OCI-LY1 (cell line): Measurements from ENCODE around the gene MEMO1.
A peak's percentile ranks its signal among the peaks of the same experiment; 100 is the strongest.

Experiments used
- H2AFZ ChIP-seq: fragments of 200-600 bp; sonication (generic), shearing (Covaris generic); 2 replicates; pipeline ENCODE4 v1.6.0; 2014; ENCODE audit warnings: antibody characterized with exemption, mild to moderate bottlenecking, low read length
- H3F3A ChIP-seq: fragments of 200-600 bp; sonication (generic), shearing (Covaris generic); 2 replicates; pipeline ENCODE4 v1.6.0; 2014; ENCODE audit warnings: mild to moderate bottlenecking, antibody characterized with exemption, low read length, moderate library complexity; ENCODE audit not compliant: insufficient read depth
- H3K27ac ChIP-seq: fragments of 200-600 bp; sonication (generic); 2 replicates; pipeline ENCODE4 v1.5.1; 2014; ENCODE audit warnings: low read length, mixed run types, mild to moderate bottlenecking, low read depth; ENCODE audit not compliant: poor library complexity, severe bottlenecking
- H3K27me3 ChIP-seq: fragments of 200-600 bp; sonication (generic); 2 replicates; pipeline ENCODE4 v1.6.0; 2014; ENCODE audit warnings: antibody characterized with exemption, mild to moderate bottlenecking, low read length, moderate library complexity; ENCODE audit not compliant: insufficient read depth
- H3K36me3 ChIP-seq: fragments of 200-600 bp; sonication (generic); 2 replicates; pipeline ENCODE4 v1.6.1; 2014; ENCODE audit warnings: mild to moderate bottlenecking, antibody characterized with exemption, low read length, moderate library complexity, mixed read lengths; ENCODE audit not compliant: insufficient read depth
- H3K4me1 ChIP-seq: fragments of 200-600 bp; sonication (generic); 2 replicates; pipeline ENCODE4 v1.5.1; 2014; ENCODE audit warnings: mild to moderate bottlenecking, low read length, moderate library complexity; ENCODE audit not compliant: insufficient read depth, severe bottlenecking
- H3K4me2 ChIP-seq: fragments of 200-600 bp; sonication (generic), shearing (Covaris generic); 2 replicates; pipeline ENCODE4 v1.6.1; 2014; ENCODE audit warnings: low read length
- H3K4me3 ChIP-seq: fragments of 200-600 bp; sonication (generic); 2 replicates; pipeline ENCODE4 v1.5.1; 2014; ENCODE audit warnings: low read length, low read depth, mild to moderate bottlenecking, mixed read lengths; ENCODE audit not compliant: poor library complexity, severe bottlenecking
- H3K79me2 ChIP-seq: fragments of 200-600 bp; shearing (Covaris generic); 2 replicates; pipeline ENCODE4 v1.6.1; 2016; ENCODE audit warnings: mixed run types, low read length, mixed read lengths; ENCODE audit not compliant: insufficient read depth
- H3K9ac ChIP-seq: fragments of 200-600 bp; sonication (generic), shearing (Covaris generic); 2 replicates; pipeline ENCODE4 v1.6.1; 2014; ENCODE audit warnings: mild to moderate bottlenecking, low read length, mixed read lengths
- H3K9me2 ChIP-seq: fragments of 200-600 bp; sonication (generic), shearing (Covaris generic); 2 replicates; pipeline ENCODE4 v1.6.1; 2014; ENCODE audit warnings: low read depth, mild to moderate bottlenecking, low read length, mixed read lengths
- H3K9me3 ChIP-seq: fragments of 200-600 bp; shearing (Covaris generic); 2 replicates; pipeline ENCODE4 v1.6.1; 2014; ENCODE audit warnings: low read length, mixed read lengths
- H4K20me1 ChIP-seq: fragments of 200-600 bp; sonication (generic), shearing (Covaris generic); 2 replicates; pipeline ENCODE4 v1.6.0; 2016; ENCODE audit warnings: mild to moderate bottlenecking, low read length; ENCODE audit not compliant: insufficient read depth
- CTCF ChIP-seq: fragments of 200-600 bp; sonication (generic), shearing (Covaris generic); IDR thresholded peaks from 2 replicates; pipeline ENCODE4 v1.5.1; 2017; ENCODE audit warnings: mild to moderate bottlenecking, antibody characterized with exemption, low read length, moderate library complexity, mixed read lengths
- EZH2 ChIP-seq: fragments of 200-600 bp; sonication (generic), shearing (Covaris generic); IDR thresholded peaks from 2 replicates; pipeline ENCODE4 v1.8.0; 2017; ENCODE audit warnings: borderline replicate concordance, mixed run types, mild to moderate bottlenecking, antibody characterized with exemption, low read length, moderate library complexity, mixed read lengths

The MEMO1 gene

GRCh38 chr2:31983762-31984467 lies 26.9 kb downstream of the MEMO1 start:
- TF ChIP-seq EZH2 (no peak), CTCF (no peak)
- no peak overlapping the region for H3K4me3 ChIP-seq

DNA sequence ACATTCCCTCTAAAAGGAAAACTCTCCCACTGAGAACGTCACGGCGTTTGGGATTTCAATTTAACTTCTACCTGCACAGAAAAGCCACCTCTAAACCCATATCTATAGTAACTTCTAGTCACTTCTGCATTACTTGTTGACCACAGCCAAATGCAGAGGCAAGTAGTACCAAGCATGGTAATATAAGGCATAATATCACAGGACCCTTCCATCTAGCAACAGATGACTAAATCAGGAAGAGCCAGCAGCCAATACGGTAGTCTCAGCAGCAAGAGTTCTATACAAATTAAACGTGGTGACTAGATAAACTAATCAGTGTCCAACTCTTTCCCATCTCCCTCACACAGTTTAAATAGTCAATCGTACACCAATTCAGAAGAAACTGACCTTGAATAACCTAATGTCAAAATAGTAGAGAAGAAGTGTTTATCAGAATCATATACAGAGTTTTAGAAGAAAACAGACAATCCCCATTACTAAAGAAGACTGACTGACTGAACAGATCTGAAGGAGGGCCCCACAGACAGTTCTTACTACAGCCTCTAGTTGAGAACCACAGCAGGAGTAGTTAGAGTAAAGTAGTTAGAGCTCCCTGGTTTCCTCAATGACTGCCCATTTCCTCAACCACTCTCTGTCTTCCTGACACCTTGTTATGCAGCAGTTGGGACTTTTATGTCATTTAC lies 30.0 kb downstream of the MEMO1 start:
- H3K4me1 ChIP-seq = peaks cover 13% of the 10 kb centered on the region
- H3K4me2 ChIP-seq = peak overlapping the region; percentile 32; the same call in 1 of the 2 replicates
- no peaks in the 10 kb centered on the region for H3K27me3 ChIP-seq
- no peaks in the 10 kb centered on the region for H3F3A ChIP-seq
- H3K79me2 ChIP-seq = peaks cover 91% of the 10 kb centered on the region
- H3K36me3 ChIP-seq = peaks cover 4% of the 10 kb centered on the region; the same call in 1 of the 2 replicates
- H3K27ac ChIP-seq = peak overlapping the region; percentile 56
- H3K9me3 ChIP-seq = 0 out of 2 replicates have a peak, but pooled peaks cover 3% of the 10 kb centered on the region
- no peak overlapping the region for H3K4me3 ChIP-seq
- no peaks in the 10 kb centered on the region for H4K20me1 ChIP-seq
- no peak for TF ChIP-seq EZH2
- TF ChIP-seq CTCF = no peak
- H2AFZ ChIP-seq = no peak overlapping the region
- H3K9me2 ChIP-seq = no peaks in the 10 kb centered on the region
- H3K9ac ChIP-seq = no peak overlapping the region

More at GRCh38 chr2:31983762-31984467, 26.9 kb downstream of the MEMO1 start:
- H3K9me2 ChIP-seq = no peaks in the 10 kb centered on the region
- no peaks in the 10 kb centered on the region for H3F3A ChIP-seq
- no peak overlapping the region for H2AFZ ChIP-seq
- peaks cover 13% of the 10 kb centered on the region for H3K4me1 ChIP-seq
- no peak overlapping the region for H3K27ac ChIP-seq
- H3K4me2 ChIP-seq = no peak overlapping the region
- H3K27me3 ChIP-seq = no peaks in the 10 kb centered on the region
- H3K9ac ChIP-seq = no peak overlapping the region
- H4K20me1 ChIP-seq = no peaks in the 10 kb centered on the region
- H3K79me2 ChIP-seq = peaks cover 90% of the 10 kb centered on the region
- no peaks in the 10 kb centered on the region for H3K9me3 ChIP-seq
- peaks cover 4% of the 10 kb centered on the region; the same call in 1 of the 2 replicates for H3K36me3 ChIP-seq

GRCh38 chr2:31979956-31980355 lies 30.9 kb downstream of the MEMO1 start:
- no peak overlapping the region for H3K27ac ChIP-seq
- no peaks in the 10 kb centered on the region for H3K27me3 ChIP-seq
- no peak overlapping the region for H2AFZ ChIP-seq
- no peak overlapping the region for H3K4me2 ChIP-seq
- no peaks in the 10 kb centered on the region for H4K20me1 ChIP-seq
- H3K9me2 ChIP-seq = no peaks in the 10 kb centered on the region
- peaks cover 13% of the 10 kb centered on the region for H3K4me1 ChIP-seq
- H3K79me2 ChIP-seq = peaks cover 91% of the 10 kb centered on the region
- TF ChIP-seq EZH2 (no peak), CTCF (no peak)
- no peak overlapping the region for H3K4me3 ChIP-seq
- peaks cover 4% of the 10 kb centered on the region; the same call in 1 of the 2 replicates for H3K36me3 ChIP-seq
- H3K9ac ChIP-seq = no peak overlapping the region
- H3F3A ChIP-seq = no peaks in the 10 kb centered on the region
- H3K9me3 ChIP-seq = 0 out of 2 replicates have a peak, but pooled peaks cover 3% of the 10 kb centered on the region
